Measurements from ENCODE around the gene RHOG. TPM values are rescaled to one million over a fixed set of nuclear protein-coding genes. Genes with fewer than 3 reads are reported as not detected.
A peak's percentile ranks its signal among the peaks of the same experiment; 100 is the strongest.

RHOG gene
- total RNA-seq, 1 donor from 2014 or later: 23.1 TPM

GRCh38 chr11:3837793-3838192 is 3.0 kb downstream of the RHOG start:
- Histone ChIP-seq H3K27me3 (ENCODE audit: low read depth) (no peaks in the 10 kb centered on the region), H3K27ac (replicated peaks) (peak overlapping the region; percentile 67), H3K4me1 (peaks cover 86% of the 10 kb centered on the region), H3K4me3 (peak overlapping the region; percentile 36), H3K9me3 (replicated peaks) (no peaks in the 10 kb centered on the region), H3K36me3 (no peaks in the 10 kb centered on the region)
- no peak for TF ChIP-seq CTCF (IDR thresholded peaks at IDR 0.05; ENCODE audit: borderline replicate concordance)
- intact Hi-C loops (cut with micrococcal nuclease): no loop called here
- DNase-seq: peak; percentile 40

GRCh38 chr11:3836903-3837302 is 3.9 kb downstream of the RHOG start:
- Histone ChIP-seq H3K27ac (replicated peaks) (peak overlapping the region; percentile 67), H3K27me3 (ENCODE audit: low read depth) (no peaks in the 10 kb centered on the region), H3K36me3 (no peaks in the 10 kb centered on the region), H3K9me3 (replicated peaks) (no peaks in the 10 kb centered on the region), H3K4me3 (peak overlapping the region; percentile 36), H3K4me1 (peaks cover 95% of the 10 kb centered on the region)
- intact Hi-C loops (cut with micrococcal nuclease): no loop called here
- DNase-seq: peak; percentile 60
- no peak for TF ChIP-seq CTCF (IDR thresholded peaks at IDR 0.05; ENCODE audit: borderline replicate concordance)

GRCh38 chr11:3835751-3836150 is 5.0 kb downstream of the RHOG start:
- Histone ChIP-seq H3K4me3 (no peak overlapping the region), H3K27me3 (ENCODE audit: low read depth) (no peaks in the 10 kb centered on the region), H3K36me3 (no peaks in the 10 kb centered on the region), H3K9me3 (replicated peaks) (no peaks in the 10 kb centered on the region), H3K4me1 (peaks cover 98% of the 10 kb centered on the region), H3K27ac (replicated peaks) (peak overlapping the region; percentile 67)
- TF ChIP-seq CTCF (IDR thresholded peaks at IDR 0.05; ENCODE audit: borderline replicate concordance): no peak
- DNase-seq: peak; percentile 69
- intact Hi-C loops (cut with micrococcal nuclease): no loop called here

GRCh38 chr11:3834664-3835461 is 5.9 kb downstream of the RHOG start:
- H3K36me3 ChIP-seq: peaks cover 9% of the 10 kb centered on the region
- peaks cover 92% of the 10 kb centered on the region for H3K4me1 ChIP-seq
- no peak for TF ChIP-seq CTCF (IDR thresholded peaks at IDR 0.05; ENCODE audit: borderline replicate concordance)
- H3K4me3 ChIP-seq: peak overlapping the region; percentile 22
- H3K9me3 ChIP-seq (replicated peaks): no peaks in the 10 kb centered on the region
- H3K27ac ChIP-seq (replicated peaks): peak overlapping the region; percentile 67
- intact Hi-C loops (cut with micrococcal nuclease): no loop called here
- peak; percentile 53 for DNase-seq
- H3K27me3 ChIP-seq (ENCODE audit: low read depth): no peaks in the 10 kb centered on the region

- peaks cover 88% of the 10 kb centered on the region for H3K4me1 ChIP-seq
- no peaks in the 10 kb centered on the region for H3K9me3 ChIP-seq (replicated peaks)
- peak overlapping the region; percentile 22 for H3K4me3 ChIP-seq
- H3K27ac ChIP-seq (replicated peaks): peak overlapping the region; percentile 67
- H3K36me3 ChIP-seq: peaks cover 14% of the 10 kb centered on the region
- no peak for TF ChIP-seq CTCF (IDR thresholded peaks at IDR 0.05; ENCODE audit: borderline replicate concordance)
- intact Hi-C loops (cut with micrococcal nuclease): no loop called here
- no peak for DNase-seq
- H3K27me3 ChIP-seq (ENCODE audit: low read depth): no peaks in the 10 kb centered on the region
These were observed 6.5 kb downstream of the RHOG start for GRCh38 chr11:3834349-3834663.

All from left ventricle myocardium inferior (tissue), 1 donor.